ENCODE measurements around the gene GBF1. TPM values are rescaled to one million over a fixed set of nuclear protein-coding genes. Genes with fewer than 3 reads are reported as not detected.

GBF1 gene
- total RNA-seq, 1 experiment from 2014 or later, result 28.3 TPM

DNA sequence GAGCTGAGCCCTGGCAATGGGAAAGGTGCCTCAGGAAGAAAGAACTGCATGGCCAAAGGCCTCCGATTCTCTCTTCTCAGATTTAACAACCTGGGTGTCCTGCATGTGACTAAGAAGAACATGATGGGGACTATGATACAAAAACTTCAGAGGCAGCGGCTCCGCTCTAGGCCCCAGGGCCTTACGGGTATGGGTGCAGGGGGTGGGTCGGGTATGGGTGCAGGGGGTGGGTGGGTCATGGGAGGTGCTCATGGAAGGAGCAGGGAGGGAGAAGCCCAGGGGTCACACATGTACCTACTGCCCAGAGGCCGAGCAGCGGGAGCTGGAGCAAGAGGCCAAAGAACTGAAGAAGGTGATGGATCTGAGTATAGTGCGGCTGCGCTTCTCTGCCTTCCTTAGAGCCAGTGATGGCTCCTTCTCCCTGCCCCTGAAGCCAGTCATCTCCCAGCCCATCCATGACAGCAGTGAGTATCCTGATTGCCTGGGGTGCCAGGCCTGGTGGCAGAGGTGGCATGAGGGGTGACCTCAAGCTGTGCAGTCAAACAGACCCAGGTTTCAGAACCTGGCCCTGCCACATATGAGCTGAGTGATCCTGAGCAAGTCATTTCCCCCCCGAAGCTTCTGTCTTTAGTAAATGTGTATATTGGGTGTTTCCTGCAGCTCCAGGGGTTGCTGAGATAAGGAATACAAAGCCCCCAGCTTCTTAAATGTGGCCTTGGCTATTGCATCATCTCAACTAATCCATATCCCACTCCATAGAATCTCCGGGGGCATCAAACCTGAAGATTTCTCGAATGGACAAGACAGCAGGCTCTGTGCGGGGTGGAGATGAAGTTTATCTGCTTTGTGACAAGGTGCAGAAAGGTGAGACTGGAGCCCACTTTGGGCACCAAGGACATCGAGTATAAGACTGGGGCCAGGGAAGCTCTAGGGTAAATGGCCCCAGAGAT lies 152.2 kb downstream of the GBF1 start:
- Histone ChIP-seq H3K9me3 (ENCODE audit: insufficient read depth, low read depth) (no peaks in the 10 kb centered on the region), H3K36me3 (ENCODE audit: low read depth) (no peaks in the 10 kb centered on the region), H3K9me2 (ENCODE audit: insufficient read depth) (no peaks in the 10 kb centered on the region), H4K20me1 (ENCODE audit: insufficient read depth) (no peaks in the 10 kb centered on the region), H3K27me3 (ENCODE audit: insufficient read depth, low read depth) (no peaks in the 10 kb centered on the region), H3K4me1 (replicated peaks; ENCODE audit: insufficient read depth) (peaks cover 18% of the 10 kb centered on the region), H3F3A (ENCODE audit: insufficient read depth, low read depth) (peaks cover 4% of the 10 kb centered on the region; the same call in 1 of the 2 replicates), H2AFZ (no peak overlapping the region), H3K79me2 (ENCODE audit: low read depth) (peaks cover 5% of the 10 kb centered on the region; the same call in 1 of the 2 replicates), H3K4me3 (no peak overlapping the region), H3K4me2 (peak overlapping the region; percentile 91; the same call in 1 of the 2 replicates), H3K27ac (no peak overlapping the region)
- CTCF ChIA-PET, result no interaction called here
- no TSS peak for BruUV-seq (replicated peaks)
- intact Hi-C loops (cut with micrococcal nuclease; ENCODE audit: unreplicated experiment), result loop anchor here (2.0 to 10.0 kb wide), 2 partner anchors 167 to 247 kb away; partner anchors contain the start of gene TRIM8
- POLR2A ChIA-PET (ENCODE audit: unreplicated experiment), result interaction anchor here (0.7 kb wide), 1 partner anchor 32 kb away, joined by 3 read pairs; no protein-coding TSS in a partner anchor
- no peak for DNase-seq
- TF ChIP-seq, protein P1, sequence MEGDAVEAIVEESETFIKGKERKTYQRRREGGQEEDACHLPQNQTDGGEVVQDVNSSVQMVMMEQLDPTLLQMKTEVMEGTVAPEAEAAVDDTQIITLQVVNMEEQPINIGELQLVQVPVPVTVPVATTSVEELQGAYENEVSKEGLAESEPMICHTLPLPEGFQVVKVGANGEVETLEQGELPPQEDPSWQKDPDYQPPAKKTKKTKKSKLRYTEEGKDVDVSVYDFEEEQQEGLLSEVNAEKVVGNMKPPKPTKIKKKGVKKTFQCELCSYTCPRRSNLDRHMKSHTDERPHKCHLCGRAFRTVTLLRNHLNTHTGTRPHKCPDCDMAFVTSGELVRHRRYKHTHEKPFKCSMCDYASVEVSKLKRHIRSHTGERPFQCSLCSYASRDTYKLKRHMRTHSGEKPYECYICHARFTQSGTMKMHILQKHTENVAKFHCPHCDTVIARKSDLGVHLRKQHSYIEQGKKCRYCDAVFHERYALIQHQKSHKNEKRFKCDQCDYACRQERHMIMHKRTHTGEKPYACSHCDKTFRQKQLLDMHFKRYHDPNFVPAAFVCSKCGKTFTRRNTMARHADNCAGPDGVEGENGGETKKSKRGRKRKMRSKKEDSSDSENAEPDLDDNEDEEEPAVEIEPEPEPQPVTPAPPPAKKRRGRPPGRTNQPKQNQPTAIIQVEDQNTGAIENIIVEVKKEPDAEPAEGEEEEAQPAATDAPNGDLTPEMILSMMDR (conservative IDR thresholded peaks at IDR 0.05), result no peak
- no peak for TF ChIP-seq EZH2 (IDR thresholded peaks at IDR 0.05; ENCODE audit: low read depth)

DNA sequence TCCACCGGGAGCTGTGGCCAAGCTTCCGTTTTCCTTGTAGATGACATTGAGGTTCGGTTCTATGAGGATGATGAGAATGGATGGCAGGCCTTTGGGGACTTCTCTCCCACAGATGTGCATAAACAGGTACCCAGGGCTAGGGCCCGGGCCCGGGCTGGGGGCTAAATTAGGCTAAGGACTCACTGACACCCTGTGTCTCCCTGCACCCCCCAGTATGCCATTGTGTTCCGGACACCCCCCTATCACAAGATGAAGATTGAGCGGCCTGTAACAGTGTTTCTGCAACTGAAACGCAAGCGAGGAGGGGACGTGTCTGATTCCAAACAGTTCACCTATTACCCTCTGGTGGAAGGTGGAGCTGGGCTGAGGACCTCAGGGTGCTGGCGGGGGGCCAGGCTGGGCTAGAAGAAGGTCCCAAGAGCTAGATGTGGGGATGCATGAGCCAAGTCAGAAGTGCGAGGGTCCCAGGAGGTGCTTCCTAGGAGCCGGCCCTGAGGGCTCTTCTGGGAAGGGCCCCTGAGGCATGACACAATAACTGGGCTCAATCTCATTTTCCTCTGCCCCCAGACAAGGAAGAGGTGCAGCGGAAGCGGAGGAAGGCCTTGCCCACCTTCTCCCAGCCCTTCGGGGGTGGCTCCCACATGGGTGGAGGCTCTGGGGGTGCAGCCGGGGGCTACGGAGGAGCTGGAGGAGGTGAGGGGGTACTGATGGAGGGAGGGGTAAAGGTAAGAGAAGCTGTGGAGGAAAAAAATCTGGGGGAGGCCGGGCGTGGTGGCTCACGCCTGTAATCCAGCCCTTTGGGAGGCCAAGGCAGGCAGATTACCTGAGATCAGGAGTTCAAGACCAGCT lies 153.1 kb downstream of the GBF1 start:
- H3K36me3 ChIP-seq (ENCODE audit: low read depth), result no peaks in the 10 kb centered on the region
- no peak for DNase-seq
- no peak overlapping the region for H2AFZ ChIP-seq
- intact Hi-C loops (cut with micrococcal nuclease; ENCODE audit: unreplicated experiment), result loop anchor here (2.0 to 10.0 kb wide), 2 partner anchors 168 to 246 kb away; partner anchors contain the start of gene TRIM8
- no peaks in the 10 kb centered on the region for H3K9me3 ChIP-seq (ENCODE audit: insufficient read depth, low read depth)
- H3K27me3 ChIP-seq (ENCODE audit: insufficient read depth, low read depth), result no peaks in the 10 kb centered on the region
- H3K79me2 ChIP-seq (ENCODE audit: low read depth), result peaks cover 5% of the 10 kb centered on the region; the same call in 1 of the 2 replicates
- peak overlapping the region; percentile 75 for H3K4me2 ChIP-seq
- H3K27ac ChIP-seq, result no peak overlapping the region
- no peaks in the 10 kb centered on the region for H3K9me2 ChIP-seq (ENCODE audit: insufficient read depth)
- TF ChIP-seq, protein P1 (conservative IDR thresholded peaks at IDR 0.05), result no peak
- no peak for TF ChIP-seq EZH2 (IDR thresholded peaks at IDR 0.05; ENCODE audit: low read depth)
- H3K4me1 ChIP-seq (replicated peaks; ENCODE audit: insufficient read depth), result peaks cover 18% of the 10 kb centered on the region
- BruUV-seq (replicated peaks), result no TSS peak
- peaks cover 4% of the 10 kb centered on the region; the same call in 1 of the 2 replicates for H3F3A ChIP-seq (ENCODE audit: insufficient read depth, low read depth)
- CTCF ChIA-PET, result no interaction called here
- no peak overlapping the region for H3K4me3 ChIP-seq
- H4K20me1 ChIP-seq (ENCODE audit: insufficient read depth), result no peaks in the 10 kb centered on the region
- POLR2A ChIA-PET (ENCODE audit: unreplicated experiment), result interaction anchor here (0.6 to 0.7 kb wide), 2 partner anchors 33 to 283 kb away, joined by 3 to 4 read pairs; no protein-coding TSS in a partner anchor
